ENCODE measurements around the gene SLC6A8. TPM values are rescaled to one million over a fixed set of nuclear protein-coding genes. Genes with fewer than 3 reads are reported as not detected.

SLC6A8 gene
- total RNA-seq, 2 donors from 2014 or later: 25.4 to 95.4 TPM

DNA sequence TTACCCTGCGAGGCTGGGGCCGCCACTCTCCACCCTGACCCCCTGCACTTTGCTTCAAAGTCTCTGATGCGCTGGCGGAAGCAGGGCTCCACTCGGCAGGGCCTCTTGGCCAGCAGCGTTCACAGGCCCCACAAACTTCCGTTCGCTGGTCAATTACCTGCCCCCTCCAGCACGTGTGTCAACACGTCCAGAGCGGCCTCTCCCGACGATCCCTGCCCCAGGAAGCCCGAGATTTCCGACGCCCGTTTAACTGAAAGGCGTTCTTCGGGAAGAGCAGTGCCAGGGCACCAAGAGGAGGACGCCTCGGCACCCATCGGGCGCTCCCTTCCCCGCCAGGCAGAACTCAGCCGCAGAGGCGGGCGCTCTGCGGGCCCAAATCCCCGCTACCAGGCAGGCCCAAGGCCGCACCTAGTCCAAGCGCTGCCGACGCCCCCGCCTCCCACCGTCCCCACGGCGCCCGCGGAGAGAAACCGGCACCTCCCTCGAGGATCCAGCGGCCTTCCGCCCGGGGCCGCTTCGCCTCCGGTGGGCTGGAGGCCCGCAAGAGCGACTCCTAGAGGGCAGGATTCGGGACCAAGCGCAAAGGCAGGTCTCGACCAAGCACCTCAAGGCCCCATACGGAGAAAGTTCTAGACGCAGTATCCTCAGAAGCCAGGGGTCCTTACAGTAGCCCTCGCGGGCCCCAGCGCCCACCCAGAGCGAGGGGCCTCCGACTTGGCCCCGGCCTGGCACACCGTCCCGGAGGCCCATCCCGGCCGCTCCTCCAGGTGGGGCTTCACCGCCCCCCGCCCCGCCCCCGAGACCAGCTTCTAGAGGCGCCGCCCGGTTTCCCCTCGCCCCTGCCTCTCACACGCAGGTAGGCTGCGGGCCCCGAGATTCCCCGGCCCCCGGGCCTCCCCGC lies 35.9 kb downstream of the SLC6A8 start:
- peak; percentile 12 for DNase-seq (ENCODE audit: low spot score)
- under 1% methylated on average over 28 of the region's 78 CpGs for WGBS
- H3K36me3 ChIP-seq: no peaks in the 10 kb centered on the region
- no peaks in the 10 kb centered on the region for H3K4me1 ChIP-seq (replicated peaks)
- H3K4me3 ChIP-seq: peak overlapping the region; percentile 58 to 63
- H3K27ac ChIP-seq: peak overlapping the region; percentile 84 to 88
- intact Hi-C loops (cut with DNase I): no loop called here
- no peaks in the 10 kb centered on the region for H3K9me3 ChIP-seq
- no peaks in the 10 kb centered on the region for H3K27me3 ChIP-seq (replicated peaks; ENCODE audit: insufficient read depth)
- TF ChIP-seq, protein P1, sequence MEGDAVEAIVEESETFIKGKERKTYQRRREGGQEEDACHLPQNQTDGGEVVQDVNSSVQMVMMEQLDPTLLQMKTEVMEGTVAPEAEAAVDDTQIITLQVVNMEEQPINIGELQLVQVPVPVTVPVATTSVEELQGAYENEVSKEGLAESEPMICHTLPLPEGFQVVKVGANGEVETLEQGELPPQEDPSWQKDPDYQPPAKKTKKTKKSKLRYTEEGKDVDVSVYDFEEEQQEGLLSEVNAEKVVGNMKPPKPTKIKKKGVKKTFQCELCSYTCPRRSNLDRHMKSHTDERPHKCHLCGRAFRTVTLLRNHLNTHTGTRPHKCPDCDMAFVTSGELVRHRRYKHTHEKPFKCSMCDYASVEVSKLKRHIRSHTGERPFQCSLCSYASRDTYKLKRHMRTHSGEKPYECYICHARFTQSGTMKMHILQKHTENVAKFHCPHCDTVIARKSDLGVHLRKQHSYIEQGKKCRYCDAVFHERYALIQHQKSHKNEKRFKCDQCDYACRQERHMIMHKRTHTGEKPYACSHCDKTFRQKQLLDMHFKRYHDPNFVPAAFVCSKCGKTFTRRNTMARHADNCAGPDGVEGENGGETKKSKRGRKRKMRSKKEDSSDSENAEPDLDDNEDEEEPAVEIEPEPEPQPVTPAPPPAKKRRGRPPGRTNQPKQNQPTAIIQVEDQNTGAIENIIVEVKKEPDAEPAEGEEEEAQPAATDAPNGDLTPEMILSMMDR (IDR thresholded peaks at IDR 0.05): peak in 1 of 4 experiments; percentile 9
- TF ChIP-seq POLR2A (IDR thresholded peaks at IDR 0.05): no peak

DNA sequence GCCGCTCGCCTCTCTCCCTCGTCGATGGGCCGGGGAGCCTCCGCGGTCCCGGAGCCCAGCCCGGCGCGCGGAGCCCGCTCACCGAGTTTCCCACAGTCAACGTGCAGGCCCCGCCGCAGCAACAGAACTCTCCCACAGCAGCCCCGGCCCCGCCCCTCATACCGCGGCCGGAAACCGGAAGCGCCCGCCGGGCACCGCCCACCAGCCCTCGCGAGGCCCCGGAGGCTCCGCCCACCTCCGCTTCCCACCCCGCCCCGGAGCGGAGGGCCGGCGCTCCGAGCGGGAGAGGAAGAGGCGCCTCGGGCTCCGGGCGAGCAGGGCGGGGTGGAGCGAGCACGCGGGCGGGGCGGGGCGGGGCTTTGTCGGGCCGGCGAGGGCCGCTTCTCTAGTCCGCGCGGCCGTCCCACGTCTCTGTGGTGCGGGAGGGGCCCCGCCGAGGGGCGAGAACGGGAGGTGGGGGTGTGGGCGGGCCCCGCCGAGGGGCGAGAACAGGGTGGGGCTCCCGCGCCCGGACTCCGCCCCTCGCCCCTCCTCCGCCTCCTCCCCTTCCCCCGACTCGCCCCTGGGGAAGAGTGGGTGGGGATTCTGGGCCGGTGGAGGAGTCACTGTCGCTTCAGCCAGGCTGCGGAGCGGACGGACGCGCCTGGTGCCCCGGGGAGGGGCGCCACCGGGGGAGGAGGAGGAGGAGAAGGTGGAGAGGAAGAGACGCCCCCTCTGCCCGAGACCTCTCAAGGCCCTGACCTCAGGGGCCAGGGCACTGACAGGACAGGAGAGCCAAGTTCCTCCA lies 36.7 kb downstream of the SLC6A8 start, which contains the start of the genes ABCD1 and BCAP31:
ABCD1 (plus strand) TSS at position 605 of the 787 bp plus-strand sequence. CDS start 411 bp downstream, outside the sequence.
BCAP31 (minus strand) TSS at position 136 of the 787 bp plus-strand sequence. CDS start 1,143 bp downstream, outside the sequence.
- Histone ChIP-seq H3K9me3 (no peaks in the 10 kb centered on the region), H3K4me1 (replicated peaks) (no peaks in the 10 kb centered on the region), H3K27ac (peak within 1 kb of the TSS; percentile 84 to 88), H3K27me3 (replicated peaks; ENCODE audit: insufficient read depth) (no peaks in the 10 kb centered on the region), H3K4me3 (peak within 1 kb of the TSS; percentile 58 to 63), H3K36me3 (no peaks in the 10 kb centered on the region)
- DNase-seq (ENCODE audit: low spot score): peak; percentile 82
- TF ChIP-seq, protein P1 (IDR thresholded peaks at IDR 0.05): no peak
- TF ChIP-seq POLR2A (IDR thresholded peaks at IDR 0.05) (peak; percentile 85), POLR2AphosphoS5 (IDR thresholded peaks at IDR 0.05) (peak; percentile 55)
- 0% methylated on average over 16 of the region's 88 CpGs for WGBS
- intact Hi-C loops (cut with DNase I): no loop called here

DNA sequence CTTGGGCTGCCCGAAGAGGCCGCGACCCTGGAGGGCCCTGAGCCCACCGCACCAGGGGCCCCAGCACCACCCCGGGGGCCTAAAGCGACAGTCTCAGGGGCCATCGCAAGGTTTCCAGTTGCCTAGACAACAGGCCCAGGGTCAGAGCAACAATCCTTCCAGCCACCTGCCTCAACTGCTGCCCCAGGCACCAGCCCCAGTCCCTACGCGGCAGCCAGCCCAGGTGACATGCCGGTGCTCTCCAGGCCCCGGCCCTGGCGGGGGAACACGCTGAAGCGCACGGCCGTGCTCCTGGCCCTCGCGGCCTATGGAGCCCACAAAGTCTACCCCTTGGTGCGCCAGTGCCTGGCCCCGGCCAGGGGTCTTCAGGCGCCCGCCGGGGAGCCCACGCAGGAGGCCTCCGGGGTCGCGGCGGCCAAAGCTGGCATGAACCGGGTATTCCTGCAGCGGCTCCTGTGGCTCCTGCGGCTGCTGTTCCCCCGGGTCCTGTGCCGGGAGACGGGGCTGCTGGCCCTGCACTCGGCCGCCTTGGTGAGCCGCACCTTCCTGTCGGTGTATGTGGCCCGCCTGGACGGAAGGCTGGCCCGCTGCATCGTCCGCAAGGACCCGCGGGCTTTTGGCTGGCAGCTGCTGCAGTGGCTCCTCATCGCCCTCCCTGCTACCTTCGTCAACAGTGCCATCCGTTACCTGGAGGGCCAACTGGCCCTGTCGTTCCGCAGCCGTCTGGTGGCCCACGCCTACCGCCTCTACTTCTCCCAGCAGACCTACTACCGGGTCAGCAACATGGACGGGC lies 37.5 kb downstream of the SLC6A8 start:
- 60% methylated on average over 35 of the region's 55 CpGs for WGBS
- H3K4me3 ChIP-seq: peak overlapping the region; percentile 58 to 63
- TF ChIP-seq POLR2A (IDR thresholded peaks at IDR 0.05) (no peak), POLR2AphosphoS5 (IDR thresholded peaks at IDR 0.05) (no peak)
- TF ChIP-seq, protein P1 (IDR thresholded peaks at IDR 0.05): no peak
- no peaks in the 10 kb centered on the region for H3K27me3 ChIP-seq (replicated peaks; ENCODE audit: insufficient read depth)
- peak overlapping the region; percentile 84 to 88 for H3K27ac ChIP-seq
- H3K9me3 ChIP-seq: no peaks in the 10 kb centered on the region
- intact Hi-C loops (cut with DNase I): no loop called here
- H3K4me1 ChIP-seq (replicated peaks): no peaks in the 10 kb centered on the region
- no peaks in the 10 kb centered on the region for H3K36me3 ChIP-seq
- no peak for DNase-seq (ENCODE audit: low spot score)

DNA sequence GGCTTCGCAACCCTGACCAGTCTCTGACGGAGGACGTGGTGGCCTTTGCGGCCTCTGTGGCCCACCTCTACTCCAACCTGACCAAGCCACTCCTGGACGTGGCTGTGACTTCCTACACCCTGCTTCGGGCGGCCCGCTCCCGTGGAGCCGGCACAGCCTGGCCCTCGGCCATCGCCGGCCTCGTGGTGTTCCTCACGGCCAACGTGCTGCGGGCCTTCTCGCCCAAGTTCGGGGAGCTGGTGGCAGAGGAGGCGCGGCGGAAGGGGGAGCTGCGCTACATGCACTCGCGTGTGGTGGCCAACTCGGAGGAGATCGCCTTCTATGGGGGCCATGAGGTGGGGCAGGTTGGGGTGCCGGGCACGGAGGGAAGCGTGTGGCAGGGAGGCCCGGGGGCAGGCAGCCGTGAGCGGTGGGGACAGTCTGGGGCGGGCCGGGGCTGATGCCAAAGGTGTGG lies 38.1 kb downstream of the SLC6A8 start:
- H3K4me1 ChIP-seq (replicated peaks): no peaks in the 10 kb centered on the region
- no peaks in the 10 kb centered on the region for H3K36me3 ChIP-seq
- H3K4me3 ChIP-seq: no peak overlapping the region
- no peak for TF ChIP-seq POLR2AphosphoS5 (IDR thresholded peaks at IDR 0.05)
- TF ChIP-seq, protein P1 (IDR thresholded peaks at IDR 0.05): no peak
- no peak for TF ChIP-seq POLR2A (IDR thresholded peaks at IDR 0.05)
- intact Hi-C loops (cut with DNase I): no loop called here
- no peak for DNase-seq (ENCODE audit: low spot score)
- H3K27ac ChIP-seq: peak overlapping the region; percentile 55 to 76
- 86% methylated on average over 15 of the region's 35 CpGs for WGBS
- H3K9me3 ChIP-seq: no peaks in the 10 kb centered on the region
- no peaks in the 10 kb centered on the region for H3K27me3 ChIP-seq (replicated peaks; ENCODE audit: insufficient read depth)

Measured in prostate gland (tissue), 2 donors.